Neural progenitor cell (in vitro differentiated cells): ENCODE measurements around the gene BOK. TPM values are rescaled to one million over a fixed set of nuclear protein-coding genes. Genes with fewer than 3 reads are reported as not detected.

Experiments
- DNase-seq: peaks from one replicate; pipeline ENCODE4 v3.0.0-alpha.2; 2016; ENCODE audit warnings: low spot score
- H2AFZ ChIP-seq: fragments of 200-600 bp; sonication (generic); replicated peaks from 2 replicates; pipeline ENCODE4 v1.6.1; 2016; ENCODE audit warnings: antibody characterized with exemption
- H3F3A ChIP-seq: fragments of 200-600 bp; sonication (generic); 2 replicates; pipeline ENCODE4 v1.6.1; 2016; ENCODE audit warnings: antibody characterized with exemption, low read depth
- H3K27ac ChIP-seq: fragments of 200-600 bp; sonication (generic); 2 replicates; pipeline ENCODE4 v1.5.1; 2016; ENCODE audit warnings: mild to moderate bottlenecking
- H3K27me3 ChIP-seq: fragments of 200-600 bp; sonication (generic); 2 replicates; pipeline ENCODE4 v1.6.1; 2016; ENCODE audit warnings: mild to moderate bottlenecking, moderate library complexity
- H3K36me3 ChIP-seq: fragments of 200-600 bp; sonication (generic); 2 replicates; pipeline ENCODE4 v1.5.1; 2016
- H3K4me1 ChIP-seq: fragments of 200-600 bp; sonication (generic); 2 replicates; pipeline ENCODE4 v1.6.1; 2016; ENCODE audit warnings: mixed run types
- H3K4me2 ChIP-seq: fragments of 200-600 bp; sonication (generic); 2 replicates; pipeline ENCODE4 v1.6.1; 2016
- H3K4me3 ChIP-seq: fragments of 200-600 bp; sonication (generic); 2 replicates; pipeline ENCODE4 v1.5.1; 2016
- H3K79me2 ChIP-seq: fragments of 200-600 bp; sonication (generic); 2 replicates; pipeline ENCODE4 v1.6.1; 2016; ENCODE audit warnings: low read depth
- H3K9ac ChIP-seq: fragments of 200-600 bp; sonication (generic); 2 replicates; pipeline ENCODE4 v1.6.1; 2016
- H3K9me3 ChIP-seq: fragments of 200-600 bp; sonication (generic); 2 replicates; pipeline ENCODE4 v1.5.1; 2016; ENCODE audit warnings: low read depth
- H4K20me1 ChIP-seq: fragments of 200-600 bp; sonication (generic); 2 replicates; pipeline ENCODE4 v1.6.1; 2016; ENCODE audit warnings: low read depth
- H3K27ac Mint-ChIP-seq: 3 replicates; pipeline ENCODE4 v1.8.0; 2021; ENCODE audit warnings: mixed read lengths
- H3K27me3 Mint-ChIP-seq: 2 replicates; pipeline ENCODE4 v1.8.0; 2022; ENCODE audit warnings: low read depth, mild to moderate bottlenecking, inconsistent platforms, moderate library complexity, mixed read lengths; ENCODE audit not compliant: insufficient read depth
- H3K36me3 Mint-ChIP-seq: 3 replicates; pipeline ENCODE4 v1.8.0; 2021; ENCODE audit warnings: mixed read lengths
- H3K4me1 Mint-ChIP-seq: 3 replicates; pipeline ENCODE4 v1.8.0; 2021; ENCODE audit warnings: mixed read lengths
- H3K4me3 Mint-ChIP-seq: 3 replicates; pipeline ENCODE4 v1.8.0; 2021; ENCODE audit warnings: mild to moderate bottlenecking, moderate library complexity, mixed read lengths
- H3K9me3 Mint-ChIP-seq: 3 replicates; pipeline ENCODE4 v1.8.0; 2020; ENCODE audit warnings: mixed read lengths
- CTCF ChIP-seq: fragments of 200-600 bp; sonication (generic); IDR thresholded peaks from 2 replicates; pipeline ENCODE4 v1.5.1; 2017; ENCODE audit warnings: antibody characterized with exemption, mild to moderate bottlenecking
- EZH2 ChIP-seq: fragments of 200-600 bp; sonication (generic); IDR thresholded peaks from 2 replicates; pipeline ENCODE4 v1.6.1; 2017; ENCODE audit warnings: antibody characterized with exemption, mild to moderate bottlenecking, moderate library complexity
- EZH2phosphoT487 ChIP-seq: fragments of 200-600 bp; sonication (generic); IDR thresholded peaks from 2 replicates; pipeline ENCODE4 v1.6.1; 2017; ENCODE audit warnings: antibody characterized with exemption
- total RNA-seq: library from RNA; depleted of rRNA; stranded (reverse); fragments of >200 nt; gene quantifications from 2 replicates; pipeline ENCODE4 v1.2.3, GENCODE V29; 2015; ENCODE audit warnings: low replicate concordance

BOK gene
- total RNA-seq, 1 donor from 2014 or later: 2.0 TPM

GRCh38 chr2:241567776-241568175 lies 9.2 kb downstream of the BOK start:
- Mint-ChIP-seq H3K27me3 (peaks cover 2% of the 10 kb centered on the region), H3K4me1 (peaks cover 3% of the 10 kb centered on the region), H3K9me3 (no peaks in the 10 kb centered on the region), H3K36me3 (peaks cover 6% of the 10 kb centered on the region), H3K4me3 (no peak overlapping the region), H3K27ac (no peak overlapping the region)
- TF ChIP-seq EZH2phosphoT487: no peak
- no peaks in the 10 kb centered on the region for H3K79me2 ChIP-seq
- H3K27me3 ChIP-seq: peaks cover 11% of the 10 kb centered on the region
- peaks cover 7% of the 10 kb centered on the region for H3F3A ChIP-seq
- no peak overlapping the region for H3K9ac ChIP-seq
- no peak overlapping the region for H3K4me2 ChIP-seq
- no peak overlapping the region for H3K27ac ChIP-seq
- DNase-seq: no peak
- H3K4me3 ChIP-seq: no peak overlapping the region
- no peak overlapping the region for H2AFZ ChIP-seq
- peaks cover 5% of the 10 kb centered on the region for H3K4me1 ChIP-seq
- peaks cover 12% of the 10 kb centered on the region for H4K20me1 ChIP-seq
- H3K9me3 ChIP-seq: no peaks in the 10 kb centered on the region
- H3K36me3 ChIP-seq: no peaks in the 10 kb centered on the region

- H3K27ac ChIP-seq: no peak overlapping the region
- Mint-ChIP-seq H3K9me3 (no peaks in the 10 kb centered on the region), H3K36me3 (peaks cover 10% of the 10 kb centered on the region), H3K4me1 (peaks cover 3% of the 10 kb centered on the region), H3K4me3 (no peak overlapping the region), H3K27ac (no peak overlapping the region), H3K27me3 (peaks cover 6% of the 10 kb centered on the region)
- peaks cover 7% of the 10 kb centered on the region for H3F3A ChIP-seq
- H3K27me3 ChIP-seq: peaks cover 11% of the 10 kb centered on the region
- H3K4me3 ChIP-seq: no peak overlapping the region
- DNase-seq: no peak
- TF ChIP-seq EZH2 (no peak), EZH2phosphoT487 (no peak), CTCF (no peak)
- no peaks in the 10 kb centered on the region for H3K9me3 ChIP-seq
- no peak overlapping the region for H3K9ac ChIP-seq
- no peak overlapping the region for H2AFZ ChIP-seq
- H3K4me1 ChIP-seq: peaks cover 5% of the 10 kb centered on the region
- H3K79me2 ChIP-seq: no peaks in the 10 kb centered on the region
- H3K4me2 ChIP-seq: no peak overlapping the region
- no peaks in the 10 kb centered on the region for H3K36me3 ChIP-seq
- H4K20me1 ChIP-seq: peaks cover 9% of the 10 kb centered on the region
Measured at GRCh38 chr2:241568726-241569125, 10.2 kb downstream of the BOK start.

DNA sequence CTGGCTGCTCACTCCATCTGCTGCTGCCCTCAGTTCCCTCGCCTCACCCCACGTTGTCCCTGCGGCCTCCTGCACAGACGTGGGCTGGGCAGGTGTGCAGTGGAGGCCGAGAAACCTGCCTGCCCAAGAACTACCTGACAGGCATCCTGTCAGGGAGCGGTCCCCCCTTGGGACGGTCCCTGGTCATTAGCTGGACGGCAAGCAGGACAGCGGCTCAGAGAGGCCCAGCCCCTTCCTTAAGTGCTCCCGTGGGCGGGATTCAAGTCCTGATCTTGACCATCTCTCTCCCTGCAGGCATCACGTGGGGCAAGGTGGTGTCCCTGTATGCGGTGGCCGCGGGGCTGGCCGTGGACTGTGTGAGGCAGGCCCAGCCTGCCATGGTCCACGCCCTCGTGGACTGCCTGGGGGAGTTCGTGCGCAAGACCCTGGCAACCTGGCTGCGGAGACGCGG lies 11.3 kb downstream of the BOK start:
- no peak overlapping the region for H3K27ac Mint-ChIP-seq

More for the DNA sequence above, 11.3 kb downstream of the BOK start:
- H3K4me1 Mint-ChIP-seq: peaks cover 3% of the 10 kb centered on the region
- no peaks in the 10 kb centered on the region for H3K9me3 Mint-ChIP-seq
- H3K36me3 ChIP-seq: no peaks in the 10 kb centered on the region
- no peak overlapping the region for H3K4me3 ChIP-seq
- H3K9ac ChIP-seq: no peak overlapping the region
- TF ChIP-seq CTCF (no peak), EZH2phosphoT487 (no peak), EZH2 (no peak)
- peaks cover 10% of the 10 kb centered on the region for H3K36me3 Mint-ChIP-seq
- H3K4me1 ChIP-seq: peaks cover 5% of the 10 kb centered on the region
- H3K4me3 Mint-ChIP-seq: no peak overlapping the region
- H3K4me2 ChIP-seq: no peak overlapping the region
- H3K27me3 ChIP-seq: peaks cover 11% of the 10 kb centered on the region
- no peaks in the 10 kb centered on the region for H3K79me2 ChIP-seq
- H3K9me3 ChIP-seq: no peaks in the 10 kb centered on the region
- DNase-seq: no peak
- H2AFZ ChIP-seq: no peak overlapping the region
- peaks cover 6% of the 10 kb centered on the region for H3K27me3 Mint-ChIP-seq
- peaks cover 5% of the 10 kb centered on the region for H4K20me1 ChIP-seq
- no peak overlapping the region for H3K27ac ChIP-seq
- H3F3A ChIP-seq: peaks cover 7% of the 10 kb centered on the region
